ENCODE measurements around the gene UBTD1.
A peak's percentile ranks its signal among the peaks of the same experiment; 100 is the strongest.

UBTD1 gene

GRCh38 chr10:97538411-97538810 lies 39.7 kb downstream of the UBTD1 start:
- peaks cover 18 to 25% of the 10 kb centered on the region in 2 donors for H3K4me1 ChIP-seq (ENCODE audit: control insufficient read depth in 2 of 2, insufficient read depth in 1 of 2, low read depth in 1 of 2, low read length in 2 of 2)
- H3K27me3 ChIP-seq (ENCODE audit: control insufficient read depth in 3 of 3, insufficient read depth in 3 of 3, low read depth in 1 of 3, low read length in 3 of 3) = no peaks in the 10 kb centered on the region
- H2AK5ac ChIP-seq (ENCODE audit: low read depth, low read length) = no peak overlapping the region
- no peak overlapping the region for H3K4me2 ChIP-seq (ENCODE audit: insufficient read depth, low read length, poor library complexity, severe bottlenecking)
- no peaks in the 10 kb centered on the region for H3K79me1 ChIP-seq (ENCODE audit: low read depth, low read length)
- no peak overlapping the region for H2BK15ac ChIP-seq (ENCODE audit: low read length)
- no peak overlapping the region for H3K4me3 ChIP-seq (ENCODE audit: low read length in 2 of 2)
- no peaks in the 10 kb centered on the region for H3K9me3 ChIP-seq (replicated peaks in 1 of 2; ENCODE audit: control insufficient read depth in 2 of 2, insufficient read depth in 1 of 2, low read depth in 1 of 2, low read length in 2 of 2)
- H3K9ac ChIP-seq (ENCODE audit: low read depth, low read length, poor library complexity) = no peak overlapping the region
- no peak overlapping the region for H3K4ac ChIP-seq (ENCODE audit: low read length)
- no peak overlapping the region for H2AFZ ChIP-seq (ENCODE audit: low read length)
- H3K14ac ChIP-seq (ENCODE audit: low read length) = no peak overlapping the region
- no peak overlapping the region for H2BK120ac ChIP-seq (ENCODE audit: low read depth, low read length)
- H3K18ac ChIP-seq (ENCODE audit: low read length) = no peak overlapping the region
- no peak overlapping the region for H3K27ac ChIP-seq (replicated peaks; ENCODE audit: low read length)
- no peak overlapping the region for H4K8ac ChIP-seq (ENCODE audit: low read depth, low read length)
- WGBS, 2 donors (ENCODE audit: extremely low coverage in 2 of 2, insufficient read length in 2 of 2, insufficient replicate concordance in 1 of 2) = no CpG with 5 or more reads among the region's 4 CpGs
- no peak overlapping the region for H4K91ac ChIP-seq (ENCODE audit: low read depth, low read length, poor library complexity)
- DNase-seq (ENCODE audit: low spot score) = no peak
- H3K36me3 ChIP-seq (replicated peaks in 1 of 2; ENCODE audit: control insufficient read depth in 2 of 2, insufficient read depth in 2 of 2, low read length in 2 of 2) = no peaks in the 10 kb centered on the region
- no peak overlapping the region for H3K23ac ChIP-seq (ENCODE audit: low read depth, low read length, poor library complexity)
- H2BK12ac ChIP-seq (ENCODE audit: low read length) = no peak overlapping the region
- no peak overlapping the region for H2BK5ac ChIP-seq (ENCODE audit: low read length)

GRCh38 chr10:97538839-97539238 lies 40.1 kb downstream of the UBTD1 start:
- no peak overlapping the region for H3K4ac ChIP-seq (ENCODE audit: low read length)
- no peak overlapping the region for H3K27ac ChIP-seq (replicated peaks; ENCODE audit: low read length)
- H3K9ac ChIP-seq (ENCODE audit: low read depth, low read length, poor library complexity) = peak overlapping the region; percentile 5
- DNase-seq (ENCODE audit: low spot score) = no peak
- no peak overlapping the region for H2BK15ac ChIP-seq (ENCODE audit: low read length)
- H2BK12ac ChIP-seq (ENCODE audit: low read length) = peak overlapping the region; percentile 64
- no peak overlapping the region for H3K23ac ChIP-seq (ENCODE audit: low read depth, low read length, poor library complexity)
- no peak overlapping the region for H2BK5ac ChIP-seq (ENCODE audit: low read length)
- peaks cover 18 to 25% of the 10 kb centered on the region in 2 donors for H3K4me1 ChIP-seq (ENCODE audit: control insufficient read depth in 2 of 2, insufficient read depth in 1 of 2, low read depth in 1 of 2, low read length in 2 of 2)
- H2BK120ac ChIP-seq (ENCODE audit: low read depth, low read length) = no peak overlapping the region
- H3K4me2 ChIP-seq (ENCODE audit: insufficient read depth, low read length, poor library complexity, severe bottlenecking) = no peak overlapping the region
- no peaks in the 10 kb centered on the region for H3K79me1 ChIP-seq (ENCODE audit: low read depth, low read length)
- no peaks in the 10 kb centered on the region for H3K27me3 ChIP-seq (ENCODE audit: control insufficient read depth in 3 of 3, insufficient read depth in 3 of 3, low read depth in 1 of 3, low read length in 3 of 3)
- no peaks in the 10 kb centered on the region for H3K9me3 ChIP-seq (replicated peaks in 1 of 2; ENCODE audit: control insufficient read depth in 2 of 2, insufficient read depth in 1 of 2, low read depth in 1 of 2, low read length in 2 of 2)
- H2AFZ ChIP-seq (ENCODE audit: low read length) = no peak overlapping the region
- no CpG with 5 or more reads among the region's 4 CpGs for WGBS, 2 donors (ENCODE audit: extremely low coverage in 2 of 2, insufficient read length in 2 of 2, insufficient replicate concordance in 1 of 2)
- peak overlapping the region; percentile 58 for H2AK5ac ChIP-seq (ENCODE audit: low read depth, low read length)
- H3K4me3 ChIP-seq (ENCODE audit: low read length in 2 of 2) = no peak overlapping the region
- H3K36me3 ChIP-seq (replicated peaks in 1 of 2; ENCODE audit: control insufficient read depth in 2 of 2, insufficient read depth in 2 of 2, low read length in 2 of 2) = no peaks in the 10 kb centered on the region
- H4K91ac ChIP-seq (ENCODE audit: low read depth, low read length, poor library complexity) = no peak overlapping the region
- peak overlapping the region; percentile 76 for H3K18ac ChIP-seq (ENCODE audit: low read length)
- peak overlapping the region; percentile 21 for H3K14ac ChIP-seq (ENCODE audit: low read length)
- H4K8ac ChIP-seq (ENCODE audit: low read depth, low read length) = no peak overlapping the region

GRCh38 chr10:97539523-97540200 lies 40.9 kb downstream of the UBTD1 start:
- Histone ChIP-seq H3K9ac (ENCODE audit: low read depth, low read length, poor library complexity) (no peak overlapping the region), H3K4me2 (ENCODE audit: insufficient read depth, low read length, poor library complexity, severe bottlenecking) (no peak overlapping the region), H2BK15ac (ENCODE audit: low read length) (peak overlapping the region; percentile 81), H4K8ac (ENCODE audit: low read depth, low read length) (no peak overlapping the region), H3K9me3 (replicated peaks in 1 of 2; ENCODE audit: control insufficient read depth in 2 of 2, insufficient read depth in 1 of 2, low read depth in 1 of 2, low read length in 2 of 2) (no peaks in the 10 kb centered on the region), H2BK120ac (ENCODE audit: low read depth, low read length) (no peak overlapping the region), H3K27me3 (ENCODE audit: control insufficient read depth in 3 of 3, insufficient read depth in 3 of 3, low read depth in 1 of 3, low read length in 3 of 3) (no peaks in the 10 kb centered on the region), H3K18ac (ENCODE audit: low read length) (peak overlapping the region; percentile 67), H3K27ac (replicated peaks; ENCODE audit: low read length) (peak overlapping the region; percentile 60), H3K23ac (ENCODE audit: low read depth, low read length, poor library complexity) (no peak overlapping the region), H4K91ac (ENCODE audit: low read depth, low read length, poor library complexity) (peak overlapping the region; percentile 95), H3K4me3 (ENCODE audit: low read length in 2 of 2) (no peak overlapping the region), H3K4ac (ENCODE audit: low read length) (no peak overlapping the region), H3K79me1 (ENCODE audit: low read depth, low read length) (no peaks in the 10 kb centered on the region), H3K14ac (ENCODE audit: low read length) (no peak overlapping the region), H3K36me3 (replicated peaks in 1 of 2; ENCODE audit: control insufficient read depth in 2 of 2, insufficient read depth in 2 of 2, low read length in 2 of 2) (no peaks in the 10 kb centered on the region), H2AK5ac (ENCODE audit: low read depth, low read length) (peak overlapping the region; percentile 39), H2BK5ac (ENCODE audit: low read length) (no peak overlapping the region), H3K4me1 (ENCODE audit: control insufficient read depth in 2 of 2, insufficient read depth in 1 of 2, low read depth in 1 of 2, low read length in 2 of 2) (peaks cover 18 to 25% of the 10 kb centered on the region in 2 donors), H2AFZ (ENCODE audit: low read length) (no peak overlapping the region), H2BK12ac (ENCODE audit: low read length) (no peak overlapping the region)
- DNase-seq (ENCODE audit: low spot score) = no peak
- no CpG with 5 or more reads among the region's 6 CpGs for WGBS, 2 donors (ENCODE audit: extremely low coverage in 2 of 2, insufficient read length in 2 of 2, insufficient replicate concordance in 1 of 2)

GRCh38 chr10:97540669-97541500 lies 42.2 kb downstream of the UBTD1 start:
- no peak for DNase-seq (ENCODE audit: low spot score)
- H3K36me3 ChIP-seq (replicated peaks in 1 of 2; ENCODE audit: control insufficient read depth in 2 of 2, insufficient read depth in 2 of 2, low read length in 2 of 2) = no peaks in the 10 kb centered on the region
- H3K4me1 ChIP-seq (ENCODE audit: control insufficient read depth in 2 of 2, insufficient read depth in 1 of 2, low read depth in 1 of 2, low read length in 2 of 2) = peaks cover 18 to 25% of the 10 kb centered on the region in 2 donors
- no peak overlapping the region for H2BK120ac ChIP-seq (ENCODE audit: low read depth, low read length)
- H4K91ac ChIP-seq (ENCODE audit: low read depth, low read length, poor library complexity) = no peak overlapping the region
- H3K23ac ChIP-seq (ENCODE audit: low read depth, low read length, poor library complexity) = no peak overlapping the region
- peak overlapping the region; percentile 43 for H3K14ac ChIP-seq (ENCODE audit: low read length)
- H2BK15ac ChIP-seq (ENCODE audit: low read length) = no peak overlapping the region
- H3K79me1 ChIP-seq (ENCODE audit: low read depth, low read length) = no peaks in the 10 kb centered on the region
- no peak overlapping the region for H3K27ac ChIP-seq (replicated peaks; ENCODE audit: low read length)
- no peak overlapping the region for H3K9ac ChIP-seq (ENCODE audit: low read depth, low read length, poor library complexity)
- no peaks in the 10 kb centered on the region for H3K27me3 ChIP-seq (ENCODE audit: control insufficient read depth in 3 of 3, insufficient read depth in 3 of 3, low read depth in 1 of 3, low read length in 3 of 3)
- H3K4me2 ChIP-seq (ENCODE audit: insufficient read depth, low read length, poor library complexity, severe bottlenecking) = no peak overlapping the region
- H2BK5ac ChIP-seq (ENCODE audit: low read length) = no peak overlapping the region
- no peaks in the 10 kb centered on the region for H3K9me3 ChIP-seq (replicated peaks in 1 of 2; ENCODE audit: control insufficient read depth in 2 of 2, insufficient read depth in 1 of 2, low read depth in 1 of 2, low read length in 2 of 2)
- H3K4ac ChIP-seq (ENCODE audit: low read length) = no peak overlapping the region
- H3K4me3 ChIP-seq (ENCODE audit: low read length in 2 of 2) = no peak overlapping the region
- no CpG with 5 or more reads among the region's 14 CpGs for WGBS, 2 donors (ENCODE audit: extremely low coverage in 2 of 2, insufficient read length in 2 of 2, insufficient replicate concordance in 1 of 2)
- peak overlapping the region; percentile 16 for H2AK5ac ChIP-seq (ENCODE audit: low read depth, low read length)
- peak overlapping the region; percentile 53 for H2BK12ac ChIP-seq (ENCODE audit: low read length)
- H3K18ac ChIP-seq (ENCODE audit: low read length) = peak overlapping the region; percentile 49
- no peak overlapping the region for H4K8ac ChIP-seq (ENCODE audit: low read depth, low read length)
- H2AFZ ChIP-seq (ENCODE audit: low read length) = no peak overlapping the region
